Activated CD8-positive, alpha-beta memory T cell treated with anti-CD3 and anti-CD28 coated beads, Interleukin-2, amount 50 U/mL, for 4 hours (primary cell): ENCODE measurements around the gene MYO5B.

Experiments used
- DNase-seq: peaks from one replicate; pipeline ENCODE4 v3.0.0-alpha.2; 2020

MYO5B gene

DNA sequence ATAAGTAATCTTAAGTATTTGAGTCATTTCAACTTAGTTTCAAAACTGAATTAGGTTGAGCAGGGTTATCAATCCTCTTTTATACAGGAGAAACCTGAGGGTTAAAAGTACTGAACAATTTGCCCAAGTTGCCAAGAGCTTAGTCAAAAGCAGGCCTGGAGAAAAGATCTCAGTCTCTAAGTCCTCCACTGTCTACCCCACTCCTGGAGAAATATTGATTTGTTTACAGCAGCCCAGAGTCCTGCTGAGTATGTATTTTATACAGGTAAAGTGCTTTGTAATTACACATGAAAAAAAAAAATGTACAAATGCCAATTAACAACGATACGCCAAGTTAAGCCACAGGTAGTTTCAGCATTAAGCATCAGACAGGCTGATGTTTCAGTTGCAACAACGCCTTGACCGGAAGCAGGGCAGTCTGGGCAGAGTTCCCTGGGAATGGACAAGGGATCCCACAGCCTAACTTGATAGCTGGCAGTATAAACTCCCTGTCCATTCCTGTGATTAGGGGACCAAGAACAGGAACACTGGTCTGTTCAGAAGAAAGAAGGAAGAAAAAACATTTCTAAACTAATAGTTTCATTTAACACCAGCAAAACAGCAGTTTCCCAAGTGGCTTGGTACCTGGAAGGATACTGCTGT lies 132.9 kb downstream of the MYO5B start:
- DNase-seq, result no peak

- DNase-seq, result no peak
Observed at GRCh38 chr18:50060822-50061221, 134.1 kb downstream of the MYO5B start.

DNA sequence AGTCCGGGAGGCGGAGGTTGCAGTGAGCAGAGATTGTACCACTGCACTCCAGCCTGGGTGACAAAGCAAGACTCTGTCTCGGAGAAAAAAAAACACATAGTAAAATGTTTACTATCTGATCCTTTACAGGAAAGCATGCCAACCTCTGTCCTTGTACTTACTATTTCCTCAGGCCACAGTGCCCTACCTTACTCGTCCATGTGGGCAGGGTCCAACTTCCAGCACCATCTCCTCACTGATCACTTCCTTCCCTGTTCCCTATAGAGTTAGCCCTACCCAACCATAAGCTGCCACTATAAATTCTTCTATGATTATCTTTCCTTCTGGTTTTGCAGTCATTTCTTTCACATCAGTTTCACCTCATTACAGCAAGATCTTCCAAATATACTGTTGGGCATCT lies 136.2 kb downstream of the MYO5B start:
- DNase-seq, result no peak

GRCh38 chr18:50057009-50057408 lies 137.9 kb downstream of the MYO5B start:
- DNase-seq, result no peak

DNA sequence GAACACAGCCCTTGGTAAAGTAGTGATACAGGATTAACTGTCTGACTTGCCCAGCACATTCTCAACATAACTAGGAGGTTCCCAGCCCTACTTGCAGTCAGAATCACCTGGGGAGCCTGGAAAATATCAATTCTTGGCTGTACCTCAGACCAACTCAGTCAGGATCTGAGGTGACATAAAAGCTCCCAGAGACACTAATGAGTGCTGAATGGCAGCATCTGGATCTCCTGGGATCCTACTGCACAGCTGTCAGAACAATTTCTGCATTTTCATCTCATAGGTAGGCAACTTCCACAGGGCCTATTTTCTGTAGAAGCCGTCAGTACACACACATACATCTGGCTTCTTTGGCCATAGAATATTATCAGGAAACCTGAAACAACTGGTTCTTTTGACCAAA lies 138.8 kb downstream of the MYO5B start:
- no peak for DNase-seq

DNA sequence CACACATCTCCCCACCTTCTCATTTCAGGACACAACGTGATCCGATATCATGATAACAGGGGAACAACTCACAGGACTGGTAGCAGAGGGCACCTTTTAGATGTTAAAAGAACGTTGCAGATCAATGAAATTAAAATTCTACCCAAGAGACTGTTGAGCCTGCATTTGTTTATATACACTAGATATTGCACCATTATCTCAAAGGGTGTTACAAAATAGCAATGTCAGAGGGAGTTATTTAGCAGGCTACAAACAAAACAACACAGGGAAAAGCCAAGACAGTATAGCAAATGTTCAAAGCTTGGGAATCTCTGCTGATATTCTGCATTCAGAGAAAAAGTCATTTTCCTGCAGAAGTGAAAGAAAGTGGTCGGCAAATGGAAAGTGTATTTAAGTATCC lies 139.5 kb downstream of the MYO5B start:
- no peak for DNase-seq

GRCh38 chr18:50053111-50053510 lies 141.8 kb downstream of the MYO5B start:
- DNase-seq, result no peak

GRCh38 chr18:50051288-50051687 lies 143.7 kb downstream of the MYO5B start:
- no peak for DNase-seq

DNA sequence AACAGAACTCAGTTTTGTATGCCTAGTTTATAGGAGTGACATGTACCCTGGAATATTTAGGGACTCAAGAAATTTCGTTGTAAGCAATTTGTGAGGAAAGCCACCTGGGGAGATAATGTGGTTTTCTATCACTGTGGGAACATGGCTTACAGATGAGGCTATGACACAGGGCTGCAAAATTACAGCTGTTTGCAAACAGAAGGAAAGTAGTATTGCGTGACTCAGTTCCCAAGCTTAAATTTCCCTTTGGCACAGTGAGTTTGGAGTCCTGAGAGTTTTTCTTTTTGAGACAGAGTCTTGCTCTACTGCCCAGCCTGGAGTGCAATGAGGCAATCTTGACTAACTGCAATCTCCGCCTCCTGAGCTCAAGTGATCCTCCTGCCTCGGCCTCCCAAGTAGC lies 149.8 kb downstream of the MYO5B start:
- no peak for DNase-seq

GRCh38 chr18:50044402-50044801 lies 150.5 kb downstream of the MYO5B start:
- DNase-seq, result no peak

DNA sequence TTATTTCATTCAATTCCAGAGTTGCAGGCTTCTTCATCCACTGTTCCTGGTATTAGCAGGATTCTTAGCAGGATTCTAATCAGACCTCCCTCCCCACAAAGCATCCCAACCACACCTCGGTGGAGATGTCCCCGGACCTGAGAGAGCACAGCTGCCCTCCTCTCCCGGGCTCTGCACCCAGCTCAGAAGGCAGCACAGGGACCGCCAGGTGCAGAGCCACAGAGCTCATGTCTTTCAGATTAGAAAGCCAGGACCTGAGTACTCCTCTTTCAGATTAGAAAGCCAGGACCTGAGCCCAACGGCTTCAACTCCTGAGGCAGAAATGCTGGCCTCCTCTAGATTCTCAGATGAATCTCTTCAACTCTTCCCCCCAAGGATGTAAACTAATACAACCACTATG lies 152.3 kb downstream of the MYO5B start:
- DNase-seq, result no peak

DNA sequence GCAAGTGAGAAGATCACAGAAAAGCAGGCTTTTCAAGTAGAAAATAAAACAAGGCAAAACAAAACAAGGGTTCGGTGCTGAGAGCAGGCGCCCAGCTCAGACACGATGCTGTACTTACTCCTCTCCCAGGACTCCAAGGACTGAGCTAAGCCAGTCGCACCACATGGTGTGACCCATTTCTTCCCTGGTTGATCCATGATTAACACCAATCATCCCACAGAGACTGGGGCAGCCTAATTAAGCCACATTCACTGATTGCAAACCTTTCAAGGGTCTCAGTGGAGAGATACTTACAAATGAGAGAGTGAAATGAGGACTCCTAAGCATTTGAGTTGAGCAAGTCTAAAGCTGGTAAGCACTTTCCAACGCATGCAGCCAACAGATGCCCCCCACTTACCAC lies 155.2 kb downstream of the MYO5B start:
- DNase-seq, result no peak

DNA sequence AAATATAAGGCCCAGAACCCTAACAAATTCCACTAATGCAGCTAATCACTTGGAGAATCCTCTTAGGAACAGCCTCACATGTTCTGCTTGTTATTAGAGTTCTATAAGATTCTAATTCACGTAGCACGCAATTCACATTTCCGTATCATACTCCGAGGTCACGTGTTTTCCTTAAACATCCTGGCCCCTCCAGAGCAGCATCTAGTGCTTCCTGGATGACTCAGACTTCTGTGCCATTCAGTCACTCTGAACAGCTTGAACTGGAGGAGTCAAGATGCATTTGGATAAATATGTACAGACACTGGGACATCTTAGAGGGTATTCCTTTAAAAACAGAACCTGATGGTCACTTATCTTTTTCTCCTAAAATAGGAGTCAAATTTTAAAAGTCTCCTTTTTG lies 156.5 kb downstream of the MYO5B start:
- DNase-seq, result no peak

GRCh38 chr18:50034029-50034428 lies 160.9 kb downstream of the MYO5B start:
- DNase-seq, result no peak

GRCh38 chr18:50033004-50033403 lies 161.9 kb downstream of the MYO5B start:
- no peak for DNase-seq

DNA sequence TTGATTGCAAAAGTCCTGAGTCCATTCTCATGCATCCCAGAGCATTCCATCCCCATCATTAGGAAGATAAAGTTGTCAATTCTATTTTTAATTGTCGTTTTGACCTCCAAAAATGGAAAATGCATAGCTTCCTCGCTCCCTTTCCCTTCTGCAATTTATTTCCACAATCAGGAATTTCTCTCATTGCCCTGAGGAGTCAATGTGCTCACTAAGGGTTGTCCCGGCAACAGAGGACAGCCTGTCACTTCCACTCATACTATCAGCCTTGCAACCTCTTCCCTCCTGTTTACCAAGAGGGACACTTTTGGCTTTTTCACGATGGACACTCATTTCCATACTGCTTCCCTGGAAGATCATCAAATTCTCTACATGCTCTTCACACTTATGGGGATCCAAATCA lies 164.8 kb downstream of the MYO5B start:
- DNase-seq, result no peak

- no peak for DNase-seq
Observed at GRCh38 chr18:50027996-50028395, 167.0 kb downstream of the MYO5B start.

DNA sequence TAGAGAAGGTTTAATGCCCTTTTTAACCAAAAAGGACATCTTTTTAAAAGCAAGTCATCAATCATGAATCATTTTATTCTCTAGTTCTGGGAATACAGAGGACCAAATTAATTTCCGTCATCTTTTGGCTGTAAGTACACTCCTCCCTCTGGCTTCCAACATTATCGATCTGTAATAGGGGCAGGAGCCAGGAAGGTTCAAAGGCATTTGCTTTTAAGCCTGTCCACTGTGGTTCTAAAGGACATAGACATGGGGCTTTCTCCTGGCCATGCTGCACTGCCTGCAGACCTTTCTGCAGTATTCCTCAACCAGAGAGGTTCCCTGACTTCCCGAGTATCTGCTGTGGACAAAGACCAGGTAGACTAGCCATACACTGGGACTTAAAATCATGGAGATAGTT lies 170.5 kb downstream of the MYO5B start:
- no peak for DNase-seq

- no peak for DNase-seq
Observed at GRCh38 chr18:50022985-50023384, 172.0 kb downstream of the MYO5B start.

- DNase-seq, result no peak
Observed at GRCh38 chr18:50014606-50015005, 180.3 kb downstream of the MYO5B start.

- no peak for DNase-seq
Observed at GRCh38 chr18:50013363-50014138, 181.4 kb downstream of the MYO5B start.

GRCh38 chr18:50011813-50012435 lies 183.0 kb downstream of the MYO5B start:
- no peak for DNase-seq

DNA sequence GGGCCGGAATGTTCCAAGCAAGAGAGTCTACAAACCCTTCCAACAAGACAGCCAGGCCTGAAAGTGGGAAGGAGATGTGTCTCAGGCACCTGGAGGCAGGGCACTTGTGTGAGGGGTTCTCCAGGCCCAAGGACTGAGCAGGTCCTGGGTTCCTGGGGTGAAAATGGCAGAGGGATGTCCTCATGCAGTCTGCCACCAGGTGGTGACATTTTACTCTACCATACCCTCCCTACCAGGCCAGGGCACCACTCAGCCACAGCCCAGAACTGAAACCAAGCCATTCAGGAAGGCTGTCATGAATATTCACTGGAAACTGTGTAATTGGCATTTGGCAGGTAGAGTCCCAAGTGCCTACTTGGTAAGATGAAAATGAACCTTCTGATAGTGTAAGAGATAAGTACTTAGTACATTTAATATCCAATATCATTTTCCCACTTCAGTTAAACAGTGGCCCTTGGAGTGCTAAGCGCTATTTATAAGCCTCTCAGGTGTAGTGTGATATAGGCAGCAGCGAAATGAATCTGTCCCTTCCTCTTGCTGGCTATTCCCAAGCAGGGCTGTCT lies 185.1 kb downstream of the MYO5B start:
- DNase-seq, result peak; percentile 15

DNA sequence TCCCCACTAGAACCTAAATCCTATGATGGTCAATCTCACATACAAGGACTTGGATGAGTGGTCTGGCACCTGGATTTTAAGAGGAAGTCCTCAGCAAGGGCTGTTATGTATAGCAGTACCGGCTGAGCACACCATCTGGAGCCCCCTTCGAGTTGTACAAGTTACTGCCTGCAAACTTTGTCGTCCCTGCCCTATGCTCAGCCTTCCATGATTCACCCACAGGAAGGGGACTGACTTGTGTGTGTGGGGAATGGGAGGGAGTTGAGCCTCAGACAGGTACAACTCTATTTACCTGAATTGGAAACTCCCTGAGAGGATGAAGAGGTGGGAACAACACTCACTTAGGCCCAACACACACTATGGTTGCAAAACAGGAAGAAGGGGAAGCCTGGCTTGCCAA lies 186.6 kb downstream of the MYO5B start:
- DNase-seq, result no peak
